ENCODE results near the gene ZHX3.

DNA sequence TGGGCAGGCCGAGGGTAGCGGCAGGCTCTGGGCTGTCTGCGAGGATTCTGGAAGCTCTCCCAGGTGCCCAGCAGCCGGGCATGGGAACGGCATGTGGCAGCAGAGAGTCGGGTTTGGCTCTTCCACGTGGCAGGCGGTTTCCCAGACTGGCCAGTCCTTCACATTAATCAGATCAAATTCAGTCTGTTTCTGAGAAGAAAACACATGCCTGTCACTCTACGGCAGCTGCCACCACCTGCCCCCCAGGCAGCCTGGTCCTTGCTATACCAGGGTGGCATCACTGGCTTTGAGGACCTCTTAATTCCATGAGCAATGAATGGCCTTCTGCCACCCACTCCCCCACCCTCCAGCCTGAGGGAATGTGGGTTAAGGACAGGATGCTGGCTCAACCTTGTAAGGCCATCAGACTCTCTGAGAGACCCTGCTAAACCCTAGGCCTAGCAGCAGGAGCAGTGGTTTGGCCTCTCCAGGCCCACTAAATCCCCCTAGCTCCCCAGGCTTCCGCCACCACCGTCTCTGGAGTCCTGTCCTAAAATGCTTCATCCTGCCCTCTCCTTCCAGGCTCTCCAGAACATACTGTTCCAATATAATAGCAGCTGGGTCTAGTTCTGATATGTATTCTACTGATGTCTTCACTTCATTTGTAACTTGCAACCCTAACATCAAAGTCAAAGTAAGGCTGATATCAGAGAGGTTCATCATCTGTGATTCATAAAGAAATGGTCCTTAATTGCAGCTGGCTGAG lies 132.3 kb downstream of the ZHX3 start:
- TF ChIP-seq CTCF (IDR thresholded peaks at IDR 0.05) (no peak), POLR2AphosphoS5 (IDR thresholded peaks at IDR 0.05) (no peak), POLR2A (IDR thresholded peaks at IDR 0.05; ENCODE audit: low read depth) (no peak)

All from esophagus muscularis mucosa (tissue), 3 donors.